ENCODE results near the gene KCNF1. TPM values are rescaled to one million over a fixed set of nuclear protein-coding genes. Genes with fewer than 3 reads are reported as not detected.

The KCNF1 gene
- total RNA-seq, 1 experiment from 2014 or later, result 3.2 TPM

GRCh38 chr2:10926191-10926820, 14.6 kb downstream of the KCNF1 start:
- no peaks in the 10 kb centered on the region; a peak in 1 of 5 replicates for H3K9me3 Mint-ChIP-seq
- DNase-seq, result no peak
- Histone ChIP-seq H4K8ac (replicated peaks; ENCODE audit: insufficient read length, low read depth, low read length) (no peak overlapping the region), H2BK5ac (ENCODE audit: insufficient read length, low read length) (no peak overlapping the region), H2BK12ac (ENCODE audit: insufficient read length, low read depth, low read length) (no peak overlapping the region), H3K9ac (ENCODE audit: extremely low read depth, insufficient read length, low read length) (no peak overlapping the region), H2BK20ac (ENCODE audit: low read depth, low read length, poor library complexity, severe bottlenecking) (no peak overlapping the region), H3K14ac (ENCODE audit: insufficient read depth, low read length) (no peak overlapping the region), H3K4me1 (ENCODE audit: insufficient read depth, low read length) (no peaks in the 10 kb centered on the region; the same call in 1 of the 2 replicates), H3K27ac (ENCODE audit: insufficient read length, low read depth, low read length) (no peak overlapping the region), H3K4ac (ENCODE audit: low read depth, low read length) (no peak overlapping the region), H3K18ac (ENCODE audit: insufficient read length, low read depth, low read length) (no peak overlapping the region), H3K23ac (ENCODE audit: insufficient read length, low read depth, low read length) (no peak overlapping the region), H3K79me2 (ENCODE audit: insufficient read depth, low read length) (no peaks in the 10 kb centered on the region), H3K9me3 (ENCODE audit: control insufficient read depth, low read depth, low read length) (no peaks in the 10 kb centered on the region), H3K4me2 (ENCODE audit: insufficient read depth, insufficient read length, low read length) (no peak overlapping the region), H3T11ph (ENCODE audit: low read length) (no peak overlapping the region), H4K20me1 (ENCODE audit: control insufficient read depth, insufficient read depth, insufficient read length) (no peaks in the 10 kb centered on the region), H4K91ac (ENCODE audit: insufficient read length, low read depth, low read length) (no peak overlapping the region), H3K56ac (ENCODE audit: insufficient read length, low read depth, low read length) (no peak overlapping the region), H2AK5ac (ENCODE audit: insufficient read length, low read length) (no peak overlapping the region), H3K23me2 (ENCODE audit: insufficient read length, low read depth, low read length, poor library complexity, severe bottlenecking) (no peaks in the 10 kb centered on the region), H3K79me1 (ENCODE audit: insufficient read depth, low read depth, low read length, poor library complexity, severe bottlenecking) (no peaks in the 10 kb centered on the region), H2BK120ac (ENCODE audit: low read depth, low read length, poor library complexity, severe bottlenecking) (no peak overlapping the region), H2AFZ (ENCODE audit: low read length) (no peak overlapping the region), H3K27me3 (ENCODE audit: insufficient read depth, low read length) (no peaks in the 10 kb centered on the region), H2BK15ac (ENCODE audit: low read depth, low read length) (no peak overlapping the region), H4K5ac (ENCODE audit: insufficient read length, low read depth, low read length) (no peak overlapping the region)
- H3K4me3 Mint-ChIP-seq, result no peak overlapping the region
- no peaks in the 10 kb centered on the region for H3K36me3 Mint-ChIP-seq (ENCODE audit: insufficient read depth in 1 of 3, low read depth in 3 of 3)
- no CpG with 5 or more reads among the region's 15 CpGs for WGBS (ENCODE audit: extremely low coverage, insufficient read length, low lambda C conversion rate)
- H3K27ac Mint-ChIP-seq, result no peak overlapping the region
- peaks cover 3% of the 10 kb centered on the region for H3K27me3 Mint-ChIP-seq (ENCODE audit: low read depth)
- TF ChIP-seq CTCF (conservative IDR thresholded peaks at IDR 0.05), result no peak
- peaks cover 12 to 33% of the 10 kb centered on the region in 2 experiments for H3K4me1 Mint-ChIP-seq

Measured in H9 (cell line).